ENCODE results near the gene GGT6.

The GGT6 gene

GRCh38 chr17:4532860-4533522, 27.4 kb downstream of the GGT6 start (continued):
- TF ChIP-seq TSHZ2 (CRISPR knock-in tag; IDR thresholded peaks at IDR 0.05) (no peak), ESRRG (CRISPR knock-in tag; IDR thresholded peaks at IDR 0.05) (no peak)

- TF ChIP-seq RARB (CRISPR knock-in tag; IDR thresholded peaks at IDR 0.05) (no peak), ARNTL (CRISPR knock-in tag; IDR thresholded peaks at IDR 0.05; ENCODE audit: borderline replicate concordance, low read depth) (no peak), ZC3H10 (CRISPR knock-in tag; IDR thresholded peaks at IDR 0.05) (no peak), PPARA (CRISPR knock-in tag; IDR thresholded peaks at IDR 0.05; ENCODE audit: borderline replicate concordance) (no peak)
- TF ChIP-seq, protein P1, sequence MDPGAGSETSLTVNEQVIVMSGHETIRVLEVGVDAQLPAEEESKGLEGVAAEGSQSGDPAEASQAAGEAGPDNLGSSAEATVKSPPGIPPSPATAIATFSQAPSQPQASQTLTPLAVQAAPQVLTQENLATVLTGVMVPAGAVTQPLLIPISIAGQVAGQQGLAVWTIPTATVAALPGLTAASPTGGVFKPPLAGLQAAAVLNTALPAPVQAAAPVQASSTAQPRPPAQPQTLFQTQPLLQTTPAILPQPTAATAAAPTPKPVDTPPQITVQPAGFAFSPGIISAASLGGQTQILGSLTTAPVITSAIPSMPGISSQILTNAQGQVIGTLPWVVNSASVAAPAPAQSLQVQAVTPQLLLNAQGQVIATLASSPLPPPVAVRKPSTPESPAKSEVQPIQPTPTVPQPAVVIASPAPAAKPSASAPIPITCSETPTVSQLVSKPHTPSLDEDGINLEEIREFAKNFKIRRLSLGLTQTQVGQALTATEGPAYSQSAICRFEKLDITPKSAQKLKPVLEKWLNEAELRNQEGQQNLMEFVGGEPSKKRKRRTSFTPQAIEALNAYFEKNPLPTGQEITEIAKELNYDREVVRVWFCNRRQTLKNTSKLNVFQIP (CRISPR knock-in tag; IDR thresholded peaks at IDR 0.05; ENCODE audit: borderline replicate concordance, low read depth), result no peak
- no peak for ATAC-seq
Observed at GRCh38 chr17:4531988-4532736, 28.2 kb downstream of the GGT6 start.

GRCh38 chr17:4530799-4531730, 29.3 kb downstream of the GGT6 start:
- TF ChIP-seq, protein P1 (CRISPR knock-in tag; IDR thresholded peaks at IDR 0.05; ENCODE audit: borderline replicate concordance, low read depth), result no peak
- TF ChIP-seq ZFP30 (CRISPR knock-in tag; IDR thresholded peaks at IDR 0.05) (no peak), ZFP3 (CRISPR knock-in tag; IDR thresholded peaks at IDR 0.05) (no peak), TSHZ2 (CRISPR knock-in tag; IDR thresholded peaks at IDR 0.05) (no peak), RARB (CRISPR knock-in tag; IDR thresholded peaks at IDR 0.05) (no peak), PATZ1 (CRISPR knock-in tag; IDR thresholded peaks at IDR 0.05; ENCODE audit: borderline replicate concordance) (no peak)
- ATAC-seq, result no peak

DNA sequence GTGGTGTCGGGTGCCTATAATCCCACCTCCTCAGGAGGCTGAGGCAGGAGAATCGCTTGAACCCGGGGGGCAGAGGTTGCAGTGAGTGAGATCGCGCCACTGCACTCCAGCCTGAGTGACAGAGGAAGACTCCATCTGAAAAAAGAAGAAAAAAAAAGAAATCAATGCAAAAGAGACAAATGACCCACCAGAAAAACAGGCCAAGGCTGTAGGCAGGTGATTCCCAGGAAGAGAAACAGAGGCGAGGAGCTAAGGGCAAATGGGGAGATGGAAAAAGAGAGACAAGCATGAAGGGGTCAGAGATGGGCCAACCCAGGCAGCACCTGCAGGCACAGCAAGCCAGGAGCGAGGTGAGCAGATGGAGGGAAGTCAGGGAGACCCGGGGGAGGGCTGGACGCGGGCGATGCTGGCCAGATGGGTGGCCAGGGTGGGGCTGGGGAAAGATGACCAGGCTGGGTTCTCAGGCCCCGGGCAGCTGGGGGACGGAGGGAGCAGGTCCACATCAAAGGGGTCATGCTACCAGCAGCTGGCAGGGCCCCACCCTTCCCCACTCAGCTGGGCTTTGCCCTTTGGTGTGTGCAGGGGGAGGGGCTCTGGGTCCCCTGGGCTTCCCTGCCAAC, 30.7 kb downstream of the GGT6 start:
- TF ChIP-seq ESRRG (CRISPR knock-in tag; IDR thresholded peaks at IDR 0.05), result no peak
- no peak for TF ChIP-seq PPARA (CRISPR knock-in tag; IDR thresholded peaks at IDR 0.05; ENCODE audit: borderline replicate concordance)
- TF ChIP-seq TCF4 (CRISPR knock-in tag; IDR thresholded peaks at IDR 0.05; ENCODE audit: borderline replicate concordance), result no peak
- no peak for TF ChIP-seq CSRNP3 (CRISPR knock-in tag; IDR thresholded peaks at IDR 0.05)
- no peak for TF ChIP-seq TOX (CRISPR knock-in tag; IDR thresholded peaks at IDR 0.05; ENCODE audit: borderline replicate concordance)
- ATAC-seq, result no peak

All from SK-N-SH treated with all-trans-retinoic acid at 6 μM for 48 hours (cell line).